Measurements from ENCODE around the gene LRRC49.
"Not testable (repeated sequence)": the region's sequence is repeated elsewhere in the genome, so short reads cannot be mapped to it uniquely, and the experiment has no call there.

Gene LRRC49

GRCh38 chr15:71003319-71003718 lies 110.7 kb downstream of the LRRC49 start:
- DNase-seq, result no peak

DNA sequence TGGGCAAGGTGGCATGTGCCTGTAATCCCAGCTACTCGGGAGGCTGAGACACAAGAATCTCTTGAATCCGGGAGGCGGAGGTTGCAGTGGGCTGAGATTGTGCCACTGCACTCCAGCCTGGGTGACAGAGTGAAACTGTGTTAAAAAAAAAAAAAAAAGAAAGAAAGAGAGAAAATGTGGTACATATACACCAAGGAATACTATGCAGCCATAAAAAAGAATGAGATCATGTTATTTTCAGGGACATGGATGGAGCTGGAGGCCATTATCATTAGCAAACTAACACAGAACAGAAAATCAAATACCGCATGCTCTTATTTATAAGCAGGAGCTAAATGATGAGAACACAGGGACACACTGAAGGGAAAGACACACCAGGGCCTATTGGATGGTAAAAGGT lies 111.9 kb downstream of the LRRC49 start:
- DNase-seq, result not testable (repeated sequence)

- no peak for DNase-seq
Measured at GRCh38 chr15:71005895-71006294, 113.3 kb downstream of the LRRC49 start.

DNA sequence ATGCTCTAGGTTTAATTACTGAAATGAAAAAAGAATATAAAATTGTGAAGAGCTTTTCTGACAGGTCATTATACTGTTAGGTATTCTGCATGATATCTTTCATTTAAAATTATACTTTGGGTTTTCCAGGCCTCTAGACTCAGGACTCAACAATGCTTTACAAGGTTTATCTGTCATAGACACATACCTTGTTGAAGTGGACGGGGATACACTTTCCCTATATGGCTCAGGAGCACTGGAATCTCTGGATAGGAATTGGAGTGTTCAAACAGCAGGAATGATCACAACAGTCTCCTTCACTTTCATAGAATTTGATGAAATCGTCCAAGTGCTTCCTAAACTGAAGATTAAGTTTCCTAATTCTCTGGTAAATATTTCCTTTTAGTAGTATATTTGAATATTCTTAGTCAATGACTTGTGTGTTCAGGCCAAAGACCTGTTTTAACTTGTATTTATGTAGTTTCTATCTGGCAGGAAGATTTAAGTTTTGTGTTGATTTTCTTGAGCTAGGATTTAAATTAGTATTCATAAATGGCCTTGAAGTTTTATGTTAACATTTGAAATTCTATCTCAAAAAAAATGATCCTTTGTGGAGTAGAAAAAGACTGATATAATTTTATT lies 115.7 kb downstream of the LRRC49 start:
- no peak for DNase-seq

GRCh38 chr15:71010472-71010871 lies 117.8 kb downstream of the LRRC49 start:
- no peak for DNase-seq

GRCh38 chr15:71010997-71011396 lies 118.4 kb downstream of the LRRC49 start:
- DNase-seq, result no peak

- no peak for DNase-seq
Measured at GRCh38 chr15:71011503-71012155, 119.0 kb downstream of the LRRC49 start.

- no peak for DNase-seq
Measured at GRCh38 chr15:71013446-71013845, 120.8 kb downstream of the LRRC49 start.

GRCh38 chr15:71015342-71015741 lies 122.7 kb downstream of the LRRC49 start:
- DNase-seq, result no peak

DNA sequence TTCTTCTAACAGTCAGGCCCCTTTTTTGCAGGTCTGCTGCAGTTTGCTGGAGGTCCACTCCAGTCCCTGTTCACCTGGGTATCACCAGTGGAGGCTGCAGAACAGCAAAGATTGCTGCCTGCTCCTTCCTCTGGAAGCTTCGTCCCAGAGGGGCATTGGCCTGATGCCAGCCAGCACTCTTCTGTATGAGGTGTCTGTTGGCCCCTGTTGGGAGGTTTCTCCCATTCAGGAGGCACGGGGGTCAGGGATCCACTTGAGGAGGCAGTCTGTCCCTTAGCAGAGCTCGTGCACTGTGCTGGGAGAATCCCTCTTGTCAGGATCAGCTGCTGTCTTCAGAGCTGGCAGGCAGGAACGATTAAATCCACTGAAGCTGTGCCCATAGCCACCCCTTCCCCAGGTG lies 138.6 kb downstream of the LRRC49 start:
- DNase-seq, result not testable (repeated sequence)

DNA sequence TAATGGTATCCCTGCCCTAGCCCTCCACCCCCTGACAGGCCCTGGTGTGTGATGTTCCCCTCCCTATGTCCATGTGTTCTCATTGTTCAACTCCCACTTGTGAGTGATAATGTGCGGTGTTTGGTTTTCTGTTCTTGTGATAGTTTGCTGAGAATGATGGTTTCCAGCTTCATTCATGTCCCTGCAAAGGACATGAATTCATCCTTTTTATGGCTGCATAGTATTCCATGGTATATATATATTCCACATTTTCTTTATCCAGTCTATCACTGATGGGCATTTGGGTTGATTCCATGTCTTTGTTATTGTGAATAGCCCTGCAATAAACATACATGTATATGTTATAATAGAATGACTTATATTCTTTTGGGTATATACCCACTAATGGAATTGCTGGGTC lies 142.9 kb downstream of the LRRC49 start:
- DNase-seq, result not testable (repeated sequence)

GRCh38 chr15:71042356-71042922 lies 149.8 kb downstream of the LRRC49 start:
- DNase-seq, result no peak

DNA sequence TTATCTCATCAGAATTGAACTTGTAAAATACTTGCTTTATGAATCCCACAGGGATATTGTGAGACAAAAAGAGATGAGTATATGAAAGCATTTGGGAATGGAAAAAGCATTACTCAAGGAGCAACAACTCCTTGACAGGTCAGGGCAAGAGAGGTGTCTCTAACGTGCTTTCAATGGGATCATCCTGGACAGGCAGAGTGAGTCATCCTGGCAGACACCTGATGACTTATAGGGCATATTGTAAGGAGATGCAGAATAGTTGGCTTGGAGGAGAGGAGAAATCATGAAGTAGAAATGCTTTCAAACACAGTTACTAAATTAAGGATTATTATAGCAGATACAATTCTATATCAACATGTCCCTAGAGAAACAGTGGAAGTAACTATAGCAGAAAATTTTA lies 150.7 kb downstream of the LRRC49 start:
- no peak for DNase-seq

GRCh38 chr15:71044006-71044405 lies 151.4 kb downstream of the LRRC49 start:
- no peak for DNase-seq

DNA sequence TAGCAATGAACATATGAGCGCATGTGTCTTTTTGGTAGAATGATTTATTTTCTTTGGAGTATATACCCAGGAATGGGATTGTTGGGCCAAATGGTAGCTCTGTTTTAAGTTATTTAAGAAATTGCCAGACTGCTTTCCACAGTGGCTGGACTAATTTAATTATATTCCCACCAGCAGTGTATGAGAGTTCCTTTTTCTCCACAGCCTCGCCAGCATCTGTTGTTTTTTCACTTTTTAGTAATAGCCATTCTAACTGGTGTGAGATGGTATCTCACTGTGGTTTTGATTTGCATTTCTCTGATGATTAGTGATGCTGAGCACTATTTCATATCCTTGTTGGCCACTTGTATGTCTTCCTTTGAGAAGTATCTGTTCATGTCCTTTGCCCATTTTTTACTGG lies 153.5 kb downstream of the LRRC49 start:
- DNase-seq, result not testable (repeated sequence)

GRCh38 chr15:71048913-71049675 lies 156.5 kb downstream of the LRRC49 start:
- no peak for DNase-seq

GRCh38 chr15:71049706-71050422 lies 157.2 kb downstream of the LRRC49 start:
- no peak for DNase-seq

- no peak for DNase-seq
Measured at GRCh38 chr15:71050461-71050860, 157.8 kb downstream of the LRRC49 start.

GRCh38 chr15:71051539-71051938 lies 158.9 kb downstream of the LRRC49 start:
- no peak for DNase-seq

DNA sequence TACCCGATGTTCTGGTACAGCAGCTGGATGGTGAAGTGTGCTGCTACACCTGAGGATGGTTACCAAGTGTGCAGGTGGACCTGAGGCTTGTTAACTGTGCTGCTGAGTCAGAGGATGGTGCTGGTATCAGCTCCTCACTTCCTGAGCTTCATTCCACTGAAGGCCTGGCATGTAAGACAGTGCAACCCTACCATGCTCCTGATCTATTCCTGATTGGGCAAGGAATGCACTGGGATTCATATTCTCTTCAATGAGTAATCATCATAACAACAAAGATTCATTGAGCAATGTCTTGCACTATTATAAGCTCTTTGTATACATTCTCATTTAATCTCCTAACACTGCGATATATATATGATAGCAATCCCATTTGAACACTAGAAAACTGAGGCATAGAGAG lies 159.7 kb downstream of the LRRC49 start:
- no peak for DNase-seq

- no peak for DNase-seq
Measured at GRCh38 chr15:71054286-71054952, 161.8 kb downstream of the LRRC49 start.

DNA sequence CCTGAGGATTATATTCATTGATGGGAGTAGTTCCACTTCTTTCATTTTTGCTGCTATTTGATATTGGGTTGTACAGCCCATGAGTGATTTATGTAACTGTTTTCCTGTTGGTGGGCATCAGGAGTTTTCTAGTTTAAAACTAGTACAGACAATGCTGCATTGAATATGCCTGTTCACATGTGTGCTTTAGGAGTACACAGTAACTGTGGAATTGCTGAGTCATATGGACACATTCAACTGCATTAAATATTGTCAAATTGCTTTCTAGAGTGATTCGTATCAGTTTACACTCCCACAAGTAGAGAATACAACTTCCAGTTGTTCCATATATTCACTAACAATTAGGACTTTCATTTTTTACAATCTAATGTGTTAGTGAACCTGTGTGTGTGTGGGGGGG lies 162.8 kb downstream of the LRRC49 start:
- no peak for DNase-seq

DNA sequence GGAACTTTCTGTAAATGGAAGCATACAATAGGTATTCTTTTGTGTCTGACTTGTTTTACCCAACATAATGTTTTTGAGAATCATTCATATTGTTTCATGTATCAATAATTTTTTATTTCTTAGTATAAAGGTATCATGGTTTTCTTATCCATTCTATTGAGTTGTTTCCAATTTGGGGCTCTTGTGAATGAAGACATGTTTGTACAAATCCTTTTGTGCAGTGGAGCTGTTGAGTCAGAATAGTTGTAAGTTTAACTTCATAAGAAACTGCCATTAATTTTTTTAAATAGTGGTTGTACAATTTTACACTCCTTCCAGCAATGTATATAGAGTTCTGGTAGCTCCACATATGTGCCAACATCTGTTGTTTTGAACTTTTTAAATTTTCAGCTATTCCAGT lies 163.5 kb downstream of the LRRC49 start:
- no peak for DNase-seq
